ENCODE results near the gene MFAP1. TPM values are rescaled to one million over a fixed set of nuclear protein-coding genes. Genes with fewer than 3 reads are reported as not detected.
A peak's percentile ranks its signal among the peaks of the same experiment; 100 is the strongest.

Gene MFAP1
- total RNA-seq, 1 experiment from 2014 or later = 44.7 TPM

DNA sequence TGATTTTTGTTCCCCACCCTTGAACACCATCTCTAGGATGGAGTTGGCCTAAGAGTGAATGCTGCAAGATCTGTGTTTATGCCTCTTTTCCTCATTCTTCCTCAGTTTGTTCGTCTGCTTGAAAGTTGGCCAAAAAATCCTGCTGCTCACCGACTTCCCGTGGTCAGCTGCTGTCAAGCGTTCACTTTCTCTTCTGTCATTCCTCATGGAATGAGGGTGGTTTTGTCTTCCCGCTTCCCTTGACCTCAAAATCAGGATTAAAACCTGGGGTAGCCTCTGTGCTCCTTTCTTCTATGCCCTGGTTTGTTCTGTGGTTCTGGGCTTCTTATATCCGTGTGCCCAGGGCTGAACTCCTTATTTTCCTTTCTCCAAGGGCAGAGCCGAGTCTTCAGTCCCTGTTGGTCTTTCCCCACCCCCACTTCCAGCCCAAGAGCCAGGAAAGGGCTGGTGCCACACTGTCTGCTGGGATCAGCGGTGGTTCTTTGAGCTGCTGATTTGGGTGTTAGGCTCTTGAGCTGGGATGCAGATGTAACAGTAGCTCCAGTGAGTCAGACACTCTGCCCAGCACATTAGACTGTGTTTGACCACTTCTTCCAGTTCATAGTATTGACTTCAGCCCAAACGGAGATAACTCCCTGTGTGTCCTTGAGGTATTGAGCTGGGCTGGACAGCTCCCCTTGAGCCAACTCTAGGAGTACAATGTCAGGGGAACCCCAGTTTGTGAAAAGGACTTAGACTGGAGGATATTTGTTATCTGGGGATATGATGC lies 30.0 kb downstream of the MFAP1 start:
- WGBS (ENCODE audit: extremely low coverage, insufficient read length, low lambda C conversion rate) = no CpG with 5 or more reads among the region's 9 CpGs

More for the DNA sequence above, 30.0 kb downstream of the MFAP1 start:
- Histone ChIP-seq H3K23ac (ENCODE audit: insufficient read length, low read depth, low read length) (no peak overlapping the region), H3K4me1 (ENCODE audit: insufficient read depth, low read length) (peaks cover 18% of the 10 kb centered on the region; the same call in 1 of the 2 replicates), H2BK20ac (ENCODE audit: low read depth, low read length, poor library complexity, severe bottlenecking) (no peak overlapping the region), H2AK5ac (ENCODE audit: insufficient read length, low read length) (no peak overlapping the region), H2BK120ac (ENCODE audit: low read depth, low read length, poor library complexity, severe bottlenecking) (no peak overlapping the region), H3K9ac (ENCODE audit: extremely low read depth, insufficient read length, low read length) (no peak overlapping the region), H3K23me2 (ENCODE audit: insufficient read length, low read depth, low read length, poor library complexity, severe bottlenecking) (peaks cover 8% of the 10 kb centered on the region), H3K18ac (ENCODE audit: insufficient read length, low read depth, low read length) (no peak overlapping the region), H3T11ph (ENCODE audit: low read length) (no peak overlapping the region), H2AFZ (ENCODE audit: low read length) (no peak overlapping the region), H4K20me1 (ENCODE audit: control insufficient read depth, insufficient read depth, insufficient read length) (no peaks in the 10 kb centered on the region), H4K91ac (ENCODE audit: insufficient read length, low read depth, low read length) (no peak overlapping the region), H3K27ac (ENCODE audit: insufficient read length, low read depth, low read length) (no peak overlapping the region), H3K27me3 (ENCODE audit: insufficient read depth, low read length) (no peaks in the 10 kb centered on the region), H4K8ac (replicated peaks; ENCODE audit: insufficient read length, low read depth, low read length) (no peak overlapping the region), H4K5ac (ENCODE audit: insufficient read length, low read depth, low read length) (no peak overlapping the region), H3K14ac (ENCODE audit: insufficient read depth, low read length) (no peak overlapping the region), H2BK5ac (ENCODE audit: insufficient read length, low read length) (no peak overlapping the region), H2BK12ac (ENCODE audit: insufficient read length, low read depth, low read length) (no peak overlapping the region), H3K79me2 (ENCODE audit: insufficient read depth, low read length) (peaks cover 6% of the 10 kb centered on the region; the same call in 1 of the 2 replicates), H2BK15ac (ENCODE audit: low read depth, low read length) (no peak overlapping the region), H3K4ac (ENCODE audit: low read depth, low read length) (no peak overlapping the region), H3K56ac (ENCODE audit: insufficient read length, low read depth, low read length) (no peak overlapping the region), H3K79me1 (ENCODE audit: insufficient read depth, low read depth, low read length, poor library complexity, severe bottlenecking) (peaks cover 3% of the 10 kb centered on the region), H3K9me3 (ENCODE audit: control insufficient read depth, low read depth, low read length) (no peaks in the 10 kb centered on the region), H3K4me2 (ENCODE audit: insufficient read depth, insufficient read length, low read length) (no peak overlapping the region)
- TF ChIP-seq, protein P1, sequence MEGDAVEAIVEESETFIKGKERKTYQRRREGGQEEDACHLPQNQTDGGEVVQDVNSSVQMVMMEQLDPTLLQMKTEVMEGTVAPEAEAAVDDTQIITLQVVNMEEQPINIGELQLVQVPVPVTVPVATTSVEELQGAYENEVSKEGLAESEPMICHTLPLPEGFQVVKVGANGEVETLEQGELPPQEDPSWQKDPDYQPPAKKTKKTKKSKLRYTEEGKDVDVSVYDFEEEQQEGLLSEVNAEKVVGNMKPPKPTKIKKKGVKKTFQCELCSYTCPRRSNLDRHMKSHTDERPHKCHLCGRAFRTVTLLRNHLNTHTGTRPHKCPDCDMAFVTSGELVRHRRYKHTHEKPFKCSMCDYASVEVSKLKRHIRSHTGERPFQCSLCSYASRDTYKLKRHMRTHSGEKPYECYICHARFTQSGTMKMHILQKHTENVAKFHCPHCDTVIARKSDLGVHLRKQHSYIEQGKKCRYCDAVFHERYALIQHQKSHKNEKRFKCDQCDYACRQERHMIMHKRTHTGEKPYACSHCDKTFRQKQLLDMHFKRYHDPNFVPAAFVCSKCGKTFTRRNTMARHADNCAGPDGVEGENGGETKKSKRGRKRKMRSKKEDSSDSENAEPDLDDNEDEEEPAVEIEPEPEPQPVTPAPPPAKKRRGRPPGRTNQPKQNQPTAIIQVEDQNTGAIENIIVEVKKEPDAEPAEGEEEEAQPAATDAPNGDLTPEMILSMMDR (conservative IDR thresholded peaks at IDR 0.05) = no peak
- H3K27ac Mint-ChIP-seq = peak overlapping the region in 2 of 3 experiments; percentile 91 to 92; a peak in 4 of 7 replicates
- H3K4me1 Mint-ChIP-seq = peaks cover 58 to 68% of the 10 kb centered on the region in 2 experiments
- DNase-seq = no peak
- peaks cover 39 to 60% (median 47%) of the 10 kb centered on the region in 3 experiments for H3K36me3 Mint-ChIP-seq (ENCODE audit: insufficient read depth in 1 of 3, low read depth in 3 of 3)
- peak overlapping the region; percentile 98 to 99 for H3K4me3 Mint-ChIP-seq
- H3K9me3 Mint-ChIP-seq = no peaks in the 10 kb centered on the region
- no peaks in the 10 kb centered on the region for H3K27me3 Mint-ChIP-seq (ENCODE audit: low read depth)

Measured in H9 (cell line).